Endothelial cell (in vitro differentiated cells): ENCODE measurements around the gene ZC3HAV1. TPM values are rescaled to one million over a fixed set of nuclear protein-coding genes. Genes with fewer than 3 reads are reported as not detected.
"Not testable (repeated sequence)": the region's sequence is repeated elsewhere in the genome, so short reads cannot be mapped to it uniquely, and the experiment has no call there.

Experiments used
- DNase-seq: peaks from one replicate; pipeline ENCODE4 v3.0.0; 2021; ENCODE audit warnings: low spot score
- H3K27ac Mint-ChIP-seq: one replicate; pipeline ENCODE4 v1.8.0; 2021; ENCODE audit warnings: mixed read lengths, inconsistent platforms; ENCODE audit not compliant: unreplicated experiment
- H3K27me3 Mint-ChIP-seq: one replicate; pipeline ENCODE4 v1.8.0; 2021; ENCODE audit warnings: mild to moderate bottlenecking, moderate library complexity, mixed read lengths, inconsistent platforms; ENCODE audit not compliant: unreplicated experiment
- H3K36me3 Mint-ChIP-seq: one replicate; pipeline ENCODE4 v1.8.0; 2021; ENCODE audit warnings: mild to moderate bottlenecking, low read depth, mixed read lengths, inconsistent platforms; ENCODE audit not compliant: unreplicated experiment
- H3K4me1 Mint-ChIP-seq: one replicate; pipeline ENCODE4 v1.8.0; 2021; ENCODE audit warnings: mild to moderate bottlenecking, mixed read lengths, inconsistent platforms; ENCODE audit not compliant: unreplicated experiment
- H3K4me3 Mint-ChIP-seq: one replicate; pipeline ENCODE4 v1.8.0; 2021; ENCODE audit warnings: mild to moderate bottlenecking, mixed read lengths, inconsistent platforms; ENCODE audit not compliant: unreplicated experiment
- H3K9me3 Mint-ChIP-seq: one replicate; pipeline ENCODE4 v1.8.0; 2021; ENCODE audit warnings: mixed read lengths, inconsistent platforms; ENCODE audit not compliant: unreplicated experiment
- total RNA-seq: library from RNA; stranded (reverse); fragmentation: NEBNext Ultra II Directional; extraction: Animal tissue kit (Norgen Biotek cat#: 25700); gene quantifications from one replicate; pipeline ENCODE4 v1.2.1, GENCODE V29; 2021; ENCODE audit not compliant: unreplicated experiment
- TF ChIP-seq, protein P1 (sequence below): fragments of 200-600 bp; sonication (generic); IDR thresholded peaks from one replicate; pipeline ENCODE4 v1.5.0; 2021; ENCODE audit warnings: antibody characterized with exemption; ENCODE audit not compliant: unreplicated experiment

The ZC3HAV1 gene
- total RNA-seq, 1 donor from 2014 or later, result 50.7 TPM

DNA sequence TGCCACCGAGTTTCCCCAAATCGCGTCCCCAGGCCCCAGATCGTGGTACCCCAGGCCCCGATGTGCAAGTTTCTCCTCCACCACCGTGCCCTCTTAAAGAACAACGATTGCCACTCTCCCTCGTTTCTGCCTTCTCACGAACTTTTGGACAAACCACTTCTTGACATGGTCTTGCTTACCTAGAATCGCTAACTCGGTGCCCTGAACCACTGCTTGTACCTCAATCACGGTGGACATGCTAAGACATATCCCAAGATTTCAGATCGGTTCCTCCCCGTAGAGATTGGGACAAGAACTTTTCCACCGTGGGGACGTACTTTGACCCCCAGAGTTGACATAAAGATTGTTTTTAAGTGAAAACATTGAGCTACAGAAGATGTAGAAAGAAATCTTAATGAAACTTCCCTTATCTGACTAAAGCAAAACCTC is 477 bp upstream of the ZC3HAV1 start:
- TF ChIP-seq, protein P1, sequence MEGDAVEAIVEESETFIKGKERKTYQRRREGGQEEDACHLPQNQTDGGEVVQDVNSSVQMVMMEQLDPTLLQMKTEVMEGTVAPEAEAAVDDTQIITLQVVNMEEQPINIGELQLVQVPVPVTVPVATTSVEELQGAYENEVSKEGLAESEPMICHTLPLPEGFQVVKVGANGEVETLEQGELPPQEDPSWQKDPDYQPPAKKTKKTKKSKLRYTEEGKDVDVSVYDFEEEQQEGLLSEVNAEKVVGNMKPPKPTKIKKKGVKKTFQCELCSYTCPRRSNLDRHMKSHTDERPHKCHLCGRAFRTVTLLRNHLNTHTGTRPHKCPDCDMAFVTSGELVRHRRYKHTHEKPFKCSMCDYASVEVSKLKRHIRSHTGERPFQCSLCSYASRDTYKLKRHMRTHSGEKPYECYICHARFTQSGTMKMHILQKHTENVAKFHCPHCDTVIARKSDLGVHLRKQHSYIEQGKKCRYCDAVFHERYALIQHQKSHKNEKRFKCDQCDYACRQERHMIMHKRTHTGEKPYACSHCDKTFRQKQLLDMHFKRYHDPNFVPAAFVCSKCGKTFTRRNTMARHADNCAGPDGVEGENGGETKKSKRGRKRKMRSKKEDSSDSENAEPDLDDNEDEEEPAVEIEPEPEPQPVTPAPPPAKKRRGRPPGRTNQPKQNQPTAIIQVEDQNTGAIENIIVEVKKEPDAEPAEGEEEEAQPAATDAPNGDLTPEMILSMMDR, result no peak
- Mint-ChIP-seq H3K9me3 (no peaks in the 10 kb centered on the region), H3K4me1 (peaks cover 28% of the 10 kb centered on the region), H3K36me3 (peaks cover 14% of the 10 kb centered on the region), H3K27me3 (peaks cover 13% of the 10 kb centered on the region), H3K4me3 (peak overlapping the region; percentile 93), H3K27ac (peak overlapping the region; percentile 96)
- no peak for DNase-seq

GRCh38 chr7:139108266-139109187 is 993 bp downstream of the ZC3HAV1 start:
- DNase-seq, result peak; percentile 23
- H3K36me3 Mint-ChIP-seq, result peaks cover 14% of the 10 kb centered on the region
- peaks cover 34% of the 10 kb centered on the region for H3K4me1 Mint-ChIP-seq
- H3K4me3 Mint-ChIP-seq, result peak overlapping the region; percentile 93
- peak overlapping the region; percentile 44 for H3K27ac Mint-ChIP-seq
- no peaks in the 10 kb centered on the region for H3K9me3 Mint-ChIP-seq
- TF ChIP-seq, protein P1, result no peak
- H3K27me3 Mint-ChIP-seq, result peaks cover 13% of the 10 kb centered on the region

- Mint-ChIP-seq H3K4me3 (peak overlapping the region; percentile 87), H3K9me3 (no peaks in the 10 kb centered on the region), H3K27me3 (peaks cover 13% of the 10 kb centered on the region), H3K36me3 (peaks cover 14% of the 10 kb centered on the region), H3K4me1 (peaks cover 38% of the 10 kb centered on the region), H3K27ac (peak overlapping the region; percentile 53)
- TF ChIP-seq, protein P1, result no peak
- DNase-seq, result no peak
These were observed 2.6 kb downstream of the ZC3HAV1 start for GRCh38 chr7:139106959-139107358.

GRCh38 chr7:139106227-139106626 is 3.3 kb downstream of the ZC3HAV1 start:
- peaks cover 38% of the 10 kb centered on the region for H3K4me1 Mint-ChIP-seq

DNA sequence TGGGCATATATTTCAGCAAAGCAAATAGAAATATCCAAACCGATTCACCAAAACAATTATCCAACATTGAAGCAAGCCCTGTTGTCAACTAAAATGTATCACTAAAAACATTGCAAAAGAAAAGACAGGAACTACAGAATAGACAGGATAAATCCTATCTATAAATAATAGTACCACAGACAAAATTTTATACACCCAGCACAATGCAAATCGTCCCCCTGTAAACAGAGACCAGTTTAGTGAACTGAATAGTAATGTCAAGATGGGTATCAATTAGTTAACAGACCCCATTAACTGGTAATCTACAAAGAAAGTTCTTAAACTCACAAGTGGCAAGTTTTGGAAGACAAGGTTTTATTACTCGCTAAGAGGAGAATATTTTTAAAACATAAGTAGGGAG is 4.0 kb downstream of the ZC3HAV1 start:
- no peak for DNase-seq
- H3K36me3 Mint-ChIP-seq, result peaks cover 21% of the 10 kb centered on the region
- H3K4me3 Mint-ChIP-seq, result no peak overlapping the region
- H3K27me3 Mint-ChIP-seq, result peaks cover 11% of the 10 kb centered on the region
- no peaks in the 10 kb centered on the region for H3K9me3 Mint-ChIP-seq
- TF ChIP-seq, protein P1, result no peak
- peaks cover 36% of the 10 kb centered on the region for H3K4me1 Mint-ChIP-seq
- no peak overlapping the region for H3K27ac Mint-ChIP-seq

More at GRCh38 chr7:139106227-139106626, 3.3 kb downstream of the ZC3HAV1 start:
- H3K36me3 Mint-ChIP-seq, result peaks cover 21% of the 10 kb centered on the region
- H3K27ac Mint-ChIP-seq, DNase-seq, H3K9me3 Mint-ChIP-seq, H3K4me3 Mint-ChIP-seq: not testable (repeated sequence)
- H3K27me3 Mint-ChIP-seq, result peaks cover 11% of the 10 kb centered on the region
